OCI-LY3 (cell line): ENCODE results near the gene PPP3CB.

Source experiments
- EZH2phosphoT487 ChIP-seq: fragments of 200-600 bp; shearing (Covaris generic); IDR thresholded peaks from 2 replicates; pipeline ENCODE4 v1.6.1; 2018; ENCODE audit warnings: antibody characterized with exemption, mixed run types, low read depth
- TF ChIP-seq, protein P1 (sequence below): fragments of 200-600, 300-600 bp; sonication (generic); IDR thresholded peaks from 2 replicates; pipeline ENCODE4 v1.5.1; 2014; ENCODE audit warnings: antibody characterized with exemption, low read length, low read depth

DNA sequence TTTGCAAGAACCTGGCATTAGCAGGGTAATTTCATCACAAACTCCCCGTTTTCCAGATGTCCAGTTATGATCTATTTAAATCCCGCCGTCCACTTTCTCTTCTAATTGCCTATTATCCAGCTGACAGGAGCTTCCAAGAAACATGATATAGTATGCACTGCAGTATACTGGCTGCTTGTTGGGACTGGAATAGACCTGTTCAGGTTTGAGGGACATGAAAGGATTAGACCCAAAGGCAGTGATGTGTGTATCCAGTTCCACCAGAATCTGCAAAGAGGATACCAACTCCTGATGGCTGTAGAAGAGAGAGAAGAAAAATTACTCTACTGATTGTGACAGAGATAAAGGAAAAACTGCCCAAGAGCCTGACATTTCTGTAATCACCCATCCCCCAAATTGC lies 71.3 kb downstream of the PPP3CB start:
- TF ChIP-seq, protein P1, sequence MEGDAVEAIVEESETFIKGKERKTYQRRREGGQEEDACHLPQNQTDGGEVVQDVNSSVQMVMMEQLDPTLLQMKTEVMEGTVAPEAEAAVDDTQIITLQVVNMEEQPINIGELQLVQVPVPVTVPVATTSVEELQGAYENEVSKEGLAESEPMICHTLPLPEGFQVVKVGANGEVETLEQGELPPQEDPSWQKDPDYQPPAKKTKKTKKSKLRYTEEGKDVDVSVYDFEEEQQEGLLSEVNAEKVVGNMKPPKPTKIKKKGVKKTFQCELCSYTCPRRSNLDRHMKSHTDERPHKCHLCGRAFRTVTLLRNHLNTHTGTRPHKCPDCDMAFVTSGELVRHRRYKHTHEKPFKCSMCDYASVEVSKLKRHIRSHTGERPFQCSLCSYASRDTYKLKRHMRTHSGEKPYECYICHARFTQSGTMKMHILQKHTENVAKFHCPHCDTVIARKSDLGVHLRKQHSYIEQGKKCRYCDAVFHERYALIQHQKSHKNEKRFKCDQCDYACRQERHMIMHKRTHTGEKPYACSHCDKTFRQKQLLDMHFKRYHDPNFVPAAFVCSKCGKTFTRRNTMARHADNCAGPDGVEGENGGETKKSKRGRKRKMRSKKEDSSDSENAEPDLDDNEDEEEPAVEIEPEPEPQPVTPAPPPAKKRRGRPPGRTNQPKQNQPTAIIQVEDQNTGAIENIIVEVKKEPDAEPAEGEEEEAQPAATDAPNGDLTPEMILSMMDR, result no peak
- no peak for TF ChIP-seq EZH2phosphoT487
